ENCODE measurements around the gene SOHLH1. TPM values are rescaled to one million over a fixed set of nuclear protein-coding genes. Genes with fewer than 3 reads are reported as not detected.
"Not testable (repeated sequence)": the region's sequence is repeated elsewhere in the genome, so short reads cannot be mapped to it uniquely, and the experiment has no call there.

Gene SOHLH1
- total and polyA plus RNA-seq, 3 donors from 2014 or later: 18.4 to 32.7 (median 18.7) TPM

GRCh38 chr9:135677641-135678168 is 21.6 kb downstream of the SOHLH1 start:
- 84% methylated on average over 21 to 22 of the region's 22 CpGs for WGBS, 2 donors
- Histone ChIP-seq H3K9me3 (no peaks in the 10 kb centered on the region), H3K4me1 (no peaks in the 10 kb centered on the region), H3K4me3 (no peak overlapping the region), H3K27me3 (no peaks in the 10 kb centered on the region), H3K36me3 (ENCODE audit: low read depth, missing control alignments) (no peaks in the 10 kb centered on the region), H3K27ac (no peak overlapping the region)
- DNase-seq: no peak
- intact Hi-C loops (cut with DNase I; ENCODE audit: low total_unique reads): no loop called here
- TF ChIP-seq, protein P1, sequence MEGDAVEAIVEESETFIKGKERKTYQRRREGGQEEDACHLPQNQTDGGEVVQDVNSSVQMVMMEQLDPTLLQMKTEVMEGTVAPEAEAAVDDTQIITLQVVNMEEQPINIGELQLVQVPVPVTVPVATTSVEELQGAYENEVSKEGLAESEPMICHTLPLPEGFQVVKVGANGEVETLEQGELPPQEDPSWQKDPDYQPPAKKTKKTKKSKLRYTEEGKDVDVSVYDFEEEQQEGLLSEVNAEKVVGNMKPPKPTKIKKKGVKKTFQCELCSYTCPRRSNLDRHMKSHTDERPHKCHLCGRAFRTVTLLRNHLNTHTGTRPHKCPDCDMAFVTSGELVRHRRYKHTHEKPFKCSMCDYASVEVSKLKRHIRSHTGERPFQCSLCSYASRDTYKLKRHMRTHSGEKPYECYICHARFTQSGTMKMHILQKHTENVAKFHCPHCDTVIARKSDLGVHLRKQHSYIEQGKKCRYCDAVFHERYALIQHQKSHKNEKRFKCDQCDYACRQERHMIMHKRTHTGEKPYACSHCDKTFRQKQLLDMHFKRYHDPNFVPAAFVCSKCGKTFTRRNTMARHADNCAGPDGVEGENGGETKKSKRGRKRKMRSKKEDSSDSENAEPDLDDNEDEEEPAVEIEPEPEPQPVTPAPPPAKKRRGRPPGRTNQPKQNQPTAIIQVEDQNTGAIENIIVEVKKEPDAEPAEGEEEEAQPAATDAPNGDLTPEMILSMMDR (IDR thresholded peaks at IDR 0.05): no peak
- TF ChIP-seq POLR2A (IDR thresholded peaks at IDR 0.05): no peak

DNA sequence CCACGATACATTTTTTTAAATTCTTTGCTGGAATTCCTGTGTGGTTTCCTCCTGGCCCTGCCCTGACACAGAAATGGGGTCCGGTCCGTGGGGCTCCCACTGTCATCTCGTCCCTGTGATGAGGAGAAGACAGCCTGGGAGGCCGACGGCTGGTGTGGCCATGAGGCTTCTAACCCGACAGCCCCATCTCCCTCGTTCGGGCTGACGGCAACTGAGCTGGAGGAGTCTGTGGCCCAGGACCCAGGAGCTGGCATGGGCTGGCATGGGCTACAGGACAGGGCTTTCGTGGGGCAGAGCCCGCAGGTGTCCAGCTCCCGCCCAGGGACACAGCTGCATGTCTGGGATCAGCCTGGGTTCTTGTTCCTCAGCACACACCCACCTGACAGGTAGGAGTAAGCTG is 22.4 kb downstream of the SOHLH1 start:
- WGBS, 2 donors: 89 to 91% methylated on average over 13 of the region's 13 CpGs
- DNase-seq: no peak
- no peaks in the 10 kb centered on the region for H3K27me3 ChIP-seq
- no peak overlapping the region for H3K4me3 ChIP-seq
- no peak overlapping the region for H3K27ac ChIP-seq
- intact Hi-C loops (cut with DNase I; ENCODE audit: low total_unique reads): no loop called here
- no peaks in the 10 kb centered on the region for H3K4me1 ChIP-seq
- H3K36me3 ChIP-seq (ENCODE audit: low read depth, missing control alignments): no peaks in the 10 kb centered on the region
- no peaks in the 10 kb centered on the region for H3K9me3 ChIP-seq
- TF ChIP-seq, protein P1 (IDR thresholded peaks at IDR 0.05): no peak
- no peak for TF ChIP-seq POLR2A (IDR thresholded peaks at IDR 0.05)

DNA sequence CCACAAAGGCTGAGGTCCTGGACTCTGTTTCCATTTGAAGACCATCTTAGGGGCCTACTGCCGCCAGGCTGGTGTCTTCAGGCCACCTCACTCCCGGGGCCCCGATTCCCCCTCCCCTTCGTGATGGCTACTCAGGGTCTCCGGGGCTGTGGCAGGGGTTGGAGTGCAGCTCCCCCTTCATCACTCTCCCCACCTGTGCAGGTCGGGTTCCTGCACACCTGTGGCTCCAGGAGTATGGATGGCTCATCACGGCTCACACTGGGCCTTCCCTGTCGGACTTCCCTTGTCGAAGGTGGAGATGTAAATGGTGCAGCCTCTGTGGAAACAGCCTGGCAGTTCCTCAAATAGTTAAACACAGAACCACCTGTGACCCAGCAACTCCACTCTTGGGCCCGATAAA is 24.3 kb downstream of the SOHLH1 start:
- no peak for TF ChIP-seq POLR2A (IDR thresholded peaks at IDR 0.05)
- TF ChIP-seq, protein P1 (IDR thresholded peaks at IDR 0.05): no peak
- H3K4me1 ChIP-seq: no peaks in the 10 kb centered on the region
- intact Hi-C loops (cut with DNase I; ENCODE audit: low total_unique reads): no loop called here
- WGBS, 2 donors: 71 to 81% methylated on average over 9 to 10 of the region's 10 CpGs
- no peak overlapping the region for H3K27ac ChIP-seq
- no peaks in the 10 kb centered on the region for H3K36me3 ChIP-seq (ENCODE audit: low read depth, missing control alignments)
- no peaks in the 10 kb centered on the region for H3K9me3 ChIP-seq
- no peak overlapping the region for H3K4me3 ChIP-seq
- H3K27me3 ChIP-seq: no peaks in the 10 kb centered on the region
- DNase-seq: no peak

DNA sequence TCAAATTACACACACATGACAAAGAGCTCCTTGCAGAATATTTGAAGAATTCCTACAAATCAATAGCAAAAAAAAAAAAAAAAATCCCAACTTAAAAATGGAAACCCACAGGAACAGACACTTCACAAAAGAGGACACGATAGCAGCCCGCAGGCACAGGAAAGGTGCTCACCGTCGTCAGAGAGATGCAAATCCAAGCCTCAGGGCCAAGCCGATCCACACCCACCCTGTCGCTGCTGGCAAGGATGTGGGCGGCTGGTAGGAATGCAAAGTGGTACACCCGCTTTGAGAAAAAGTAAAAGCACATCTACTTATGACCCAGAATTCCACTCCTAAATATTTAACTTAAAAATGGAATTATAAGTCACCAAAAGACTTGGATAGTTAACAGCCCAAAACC is 25.3 kb downstream of the SOHLH1 start:
- no peak overlapping the region for H3K27ac ChIP-seq
- TF ChIP-seq POLR2A (IDR thresholded peaks at IDR 0.05): no peak
- TF ChIP-seq, protein P1 (IDR thresholded peaks at IDR 0.05): no peak
- no peaks in the 10 kb centered on the region for H3K9me3 ChIP-seq
- H3K4me3 ChIP-seq: no peak overlapping the region
- DNase-seq: no peak
- no peaks in the 10 kb centered on the region for H3K4me1 ChIP-seq
- intact Hi-C loops (cut with DNase I; ENCODE audit: low total_unique reads): no loop called here
- WGBS, 2 donors: 84 to 91% methylated on average over 8 of the region's 8 CpGs
- H3K27me3 ChIP-seq: no peaks in the 10 kb centered on the region
- H3K36me3 ChIP-seq (ENCODE audit: low read depth, missing control alignments): no peaks in the 10 kb centered on the region

DNA sequence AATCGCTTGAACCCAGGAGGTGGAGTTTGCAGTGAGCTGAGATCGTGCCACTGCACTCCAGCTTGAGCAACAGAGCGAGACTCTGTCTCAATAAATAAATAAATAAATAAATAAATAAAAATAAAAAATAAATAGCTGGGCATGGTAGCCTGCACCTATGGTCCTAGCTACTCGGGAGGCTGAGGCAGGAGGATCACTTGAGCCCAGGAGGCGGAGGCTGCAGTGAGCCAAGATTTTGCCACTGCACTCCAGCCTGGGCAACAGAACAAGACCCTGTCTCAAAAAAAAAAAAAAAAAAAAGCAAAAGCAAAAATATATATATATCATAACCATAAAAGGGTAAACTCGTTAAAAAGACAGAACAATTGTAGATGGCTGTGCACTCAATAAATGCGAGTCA is 26.5 kb downstream of the SOHLH1 start:
- intact Hi-C loops (cut with DNase I; ENCODE audit: low total_unique reads); H3K36me3 ChIP-seq (ENCODE audit: low read depth, missing control alignments); H3K4me3 ChIP-seq; H3K27ac ChIP-seq; H3K4me1 ChIP-seq; H3K27me3 ChIP-seq; H3K9me3 ChIP-seq; DNase-seq: not testable (repeated sequence)
- 84 to 87% methylated on average over 7 of the region's 7 CpGs for WGBS, 2 donors
